ENCODE data around the gene UNG.

Gene UNG

DNA sequence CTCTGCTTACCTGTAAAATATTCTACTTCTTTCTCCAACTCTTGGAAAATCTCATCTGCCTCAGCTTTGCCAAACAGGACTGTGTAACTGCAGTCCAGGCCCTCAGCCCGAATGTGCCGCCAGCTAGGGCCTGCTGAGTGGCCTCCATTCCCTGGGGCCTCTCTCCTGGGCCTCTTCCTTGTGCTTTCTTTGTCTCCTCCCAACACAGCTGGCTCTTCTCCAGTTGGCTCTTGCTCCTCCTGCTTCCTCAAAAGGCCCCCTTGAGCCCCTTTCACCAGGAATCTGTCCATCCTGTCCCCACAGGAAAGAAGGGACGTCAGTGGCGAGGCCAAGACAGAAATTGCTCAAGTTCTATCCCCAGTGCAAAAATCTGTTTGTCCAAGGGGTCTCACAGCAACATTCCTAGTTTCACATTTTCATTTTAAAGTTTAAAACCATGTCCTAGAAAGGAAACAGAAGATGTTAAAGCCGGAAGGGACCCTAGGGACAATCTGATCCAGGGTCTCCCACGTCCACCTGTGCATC is 4.8 kb upstream of the UNG start:
- no peak for DNase-seq

DNA sequence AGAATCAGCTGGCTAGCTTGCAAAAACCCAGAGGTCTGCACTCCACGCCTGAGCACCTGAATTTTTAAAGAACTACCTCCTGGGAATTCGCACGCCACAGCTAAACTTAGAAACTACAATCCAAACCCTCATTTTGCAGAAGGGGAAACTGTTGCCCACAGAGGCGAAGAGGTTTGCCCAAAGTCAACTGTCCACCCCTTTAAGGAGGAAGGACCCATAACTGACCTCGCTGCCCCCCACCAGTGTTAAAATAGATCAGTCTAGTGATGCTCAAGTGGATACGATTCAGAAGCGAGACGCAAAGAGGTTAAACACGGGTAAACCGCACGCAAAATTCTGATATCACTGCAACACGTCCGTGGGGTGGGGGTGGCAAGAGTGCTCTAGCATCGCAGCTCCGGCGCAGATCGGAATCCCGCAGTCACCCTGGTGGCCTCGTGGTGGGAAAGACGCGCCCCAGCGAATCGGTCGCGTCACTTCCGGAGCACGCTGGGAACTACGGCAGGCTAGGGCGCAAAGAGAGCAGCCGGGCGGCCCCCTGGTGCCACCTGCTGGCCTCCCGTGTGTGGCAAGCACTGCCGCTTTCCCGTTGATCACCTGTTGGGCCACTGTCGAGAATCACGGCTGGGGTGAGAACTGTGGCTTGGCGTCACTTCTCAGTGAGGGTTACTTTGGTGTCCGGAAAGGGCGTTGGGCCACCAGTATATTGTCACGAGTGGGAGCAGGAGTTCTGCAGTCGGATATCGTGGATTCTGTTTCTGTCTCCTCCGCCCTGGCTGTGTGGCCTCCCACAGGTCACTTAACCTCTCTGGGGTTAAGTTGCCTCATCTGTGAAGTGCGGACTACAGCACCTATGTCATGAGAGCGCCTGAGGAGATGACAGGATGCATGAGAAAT is 4.1 kb upstream of the UNG start, which contains the start of gene ALKBH2:
Gene ALKBH2, minus strand, starts transcription at position 451 of the 897 bp plus-strand sequence. CDS start 686 bp downstream, outside the sequence.
- peak; percentile 91 for DNase-seq

DNA sequence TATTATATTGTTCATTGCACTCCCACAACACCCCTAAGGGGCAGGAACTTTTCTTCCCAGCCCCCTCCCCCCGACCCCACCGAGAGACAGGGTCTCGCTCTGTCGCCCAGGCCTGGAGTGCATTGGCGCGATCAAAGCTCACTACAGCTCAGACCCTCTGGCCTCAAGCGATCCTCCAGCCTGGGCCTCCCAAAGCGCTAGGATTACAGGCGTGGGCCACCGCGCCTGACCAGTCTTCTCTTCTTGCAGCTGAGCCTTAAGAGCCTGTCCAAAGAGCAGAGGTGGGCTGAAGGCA is 310 bp upstream of the UNG start:
- DNase-seq, result no peak

DNA sequence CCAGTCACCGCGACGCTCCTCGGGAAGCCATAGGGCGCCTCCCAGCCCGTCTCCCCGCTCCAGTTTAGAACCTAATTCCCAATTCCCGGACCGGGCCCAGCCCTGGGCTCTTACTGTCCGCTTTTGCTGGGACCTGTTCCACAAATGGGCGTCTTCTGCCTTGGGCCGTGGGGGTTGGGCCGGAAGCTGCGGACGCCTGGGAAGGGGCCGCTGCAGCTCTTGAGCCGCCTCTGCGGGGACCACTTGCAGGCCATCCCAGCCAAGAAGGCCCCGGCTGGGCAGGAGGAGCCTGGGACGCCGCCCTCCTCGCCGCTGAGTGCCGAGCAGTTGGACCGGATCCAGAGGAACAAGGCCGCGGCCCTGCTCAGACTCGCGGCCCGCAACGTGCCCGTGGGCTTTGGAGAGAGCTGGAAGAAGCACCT is 797 bp downstream of the UNG start:
- DNase-seq, result no peak

DNA sequence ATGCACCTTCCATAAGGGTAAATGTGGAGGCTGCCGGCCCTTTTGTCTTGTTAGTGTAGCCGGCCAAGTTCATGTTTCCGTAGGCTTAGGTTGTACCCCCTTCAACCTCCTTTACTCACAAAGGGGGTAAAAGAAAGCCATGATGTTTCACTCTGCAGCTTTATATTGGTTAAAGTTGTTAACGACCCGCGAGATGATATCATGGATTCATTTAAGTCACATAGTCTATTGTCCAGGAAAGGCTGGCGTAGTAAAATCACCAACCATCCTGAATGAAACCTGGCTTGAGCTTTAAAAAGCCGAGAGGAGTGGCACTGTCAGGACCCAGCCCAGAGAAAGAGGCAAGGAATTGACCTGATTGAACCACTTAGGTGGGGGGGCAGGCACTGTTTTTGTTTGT is 1.3 kb downstream of the UNG start:
- no peak for DNase-seq

DNA sequence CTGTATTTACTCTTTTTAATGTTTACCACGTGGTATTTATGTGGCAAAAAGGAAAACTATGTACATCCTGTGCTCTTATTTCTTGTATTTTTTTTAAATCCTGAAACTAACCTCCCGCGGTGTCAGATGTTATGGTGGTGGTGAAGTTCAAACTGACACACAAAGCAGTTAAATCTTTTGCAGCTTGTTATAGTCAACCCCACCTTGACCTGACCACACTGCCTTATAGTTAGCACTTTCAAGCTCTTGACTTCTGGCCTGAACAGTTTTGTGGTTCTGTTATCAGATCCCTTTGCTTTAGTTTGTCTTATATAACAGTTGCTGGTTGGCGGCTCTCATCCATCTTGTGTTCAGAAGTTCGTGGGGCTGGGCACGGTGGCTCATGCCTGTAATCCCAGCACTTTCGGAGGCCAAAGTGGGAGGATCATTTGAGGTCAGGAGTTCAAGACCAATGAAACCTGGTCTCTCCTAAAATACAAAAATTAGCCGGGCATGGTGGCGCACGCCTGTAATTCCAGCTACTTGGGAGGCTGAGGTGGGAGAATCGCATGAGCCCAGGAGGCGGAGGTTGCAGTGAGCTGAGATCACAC is 2.1 kb downstream of the UNG start:
- DNase-seq, result no peak

DNA sequence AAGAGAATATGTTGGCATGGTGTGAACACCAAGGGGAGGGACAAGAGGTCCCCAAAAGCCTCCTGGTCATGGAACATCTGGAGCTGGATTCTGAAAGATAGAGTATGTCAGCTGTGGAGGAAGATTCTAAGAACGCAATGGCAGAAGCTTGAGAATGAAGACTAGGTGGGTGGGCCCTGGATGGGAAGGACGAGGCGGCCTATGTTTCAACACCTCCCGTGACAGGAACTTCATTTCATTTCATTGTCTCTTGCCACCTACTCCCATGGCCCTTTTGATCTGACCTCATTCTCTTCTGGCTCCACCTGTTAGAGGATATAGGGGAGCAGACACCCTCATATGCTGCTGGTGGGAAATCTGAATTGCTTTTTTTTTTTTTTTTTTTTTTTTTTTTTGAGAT is 3.3 kb downstream of the UNG start:
- no peak for DNase-seq

DNA sequence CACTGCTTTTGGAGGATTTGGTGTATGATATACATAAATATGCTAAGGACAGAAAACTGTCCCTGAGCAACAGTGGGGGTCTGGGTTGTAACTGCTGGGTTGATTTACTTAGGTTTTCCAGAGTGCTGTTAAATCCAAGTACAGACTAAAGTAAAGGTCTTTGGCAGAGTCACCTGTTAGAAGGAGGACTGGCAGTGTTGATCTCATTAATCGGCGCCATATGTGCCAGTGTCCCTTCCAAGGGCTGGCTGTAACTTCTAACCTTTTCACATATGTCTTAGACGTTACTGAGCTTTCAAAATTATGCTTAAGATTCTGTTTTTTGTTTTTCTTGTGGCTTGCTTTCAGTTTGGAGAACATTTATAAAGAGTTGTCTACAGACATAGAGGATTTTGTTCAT is 5.1 kb downstream of the UNG start:
- no peak for DNase-seq

DNA sequence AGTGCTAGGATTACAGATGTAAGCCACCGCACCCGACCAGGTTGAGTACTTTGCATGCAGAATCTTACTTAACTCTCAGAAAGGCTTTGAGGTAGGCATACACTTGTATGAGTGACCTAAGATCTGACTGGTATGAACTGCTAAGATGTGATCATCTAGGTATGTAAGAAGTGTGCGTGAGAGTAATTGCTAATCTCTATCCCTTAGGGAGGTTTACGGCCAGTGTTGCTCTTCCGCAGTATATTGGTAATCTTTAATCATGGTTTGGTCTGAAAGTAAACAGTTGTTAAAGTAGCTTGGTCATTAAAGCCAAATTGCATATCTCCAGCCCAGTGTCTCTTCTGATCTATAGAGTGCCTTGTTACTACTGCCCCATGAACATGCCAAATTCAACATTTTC is 7.8 kb downstream of the UNG start:
- no peak for DNase-seq

DNA sequence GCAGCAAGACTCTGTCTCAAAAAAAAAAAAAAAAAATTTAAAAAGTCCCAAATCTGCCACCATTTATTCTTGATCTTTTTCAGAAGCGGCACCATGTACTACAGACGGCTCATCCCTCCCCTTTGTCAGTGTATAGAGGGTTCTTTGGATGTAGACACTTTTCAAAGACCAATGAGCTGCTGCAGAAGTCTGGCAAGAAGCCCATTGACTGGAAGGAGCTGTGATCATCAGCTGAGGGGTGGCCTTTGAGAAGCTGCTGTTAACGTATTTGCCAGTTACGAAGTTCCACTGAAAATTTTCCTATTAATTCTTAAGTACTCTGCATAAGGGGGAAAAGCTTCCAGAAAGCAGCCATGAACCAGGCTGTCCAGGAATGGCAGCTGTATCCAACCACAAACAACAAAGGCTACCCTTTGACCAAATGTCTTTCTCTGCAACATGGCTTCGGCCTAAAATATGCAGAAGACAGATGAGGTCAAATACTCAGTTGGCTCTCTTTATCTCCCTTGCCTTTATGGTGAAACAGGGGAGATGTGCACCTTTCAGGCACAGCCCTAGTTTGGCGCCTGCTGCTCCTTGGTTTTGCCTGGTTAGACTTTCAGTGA is 12.5 kb downstream of the UNG start:
- DNase-seq, result peak; percentile 10

DNA sequence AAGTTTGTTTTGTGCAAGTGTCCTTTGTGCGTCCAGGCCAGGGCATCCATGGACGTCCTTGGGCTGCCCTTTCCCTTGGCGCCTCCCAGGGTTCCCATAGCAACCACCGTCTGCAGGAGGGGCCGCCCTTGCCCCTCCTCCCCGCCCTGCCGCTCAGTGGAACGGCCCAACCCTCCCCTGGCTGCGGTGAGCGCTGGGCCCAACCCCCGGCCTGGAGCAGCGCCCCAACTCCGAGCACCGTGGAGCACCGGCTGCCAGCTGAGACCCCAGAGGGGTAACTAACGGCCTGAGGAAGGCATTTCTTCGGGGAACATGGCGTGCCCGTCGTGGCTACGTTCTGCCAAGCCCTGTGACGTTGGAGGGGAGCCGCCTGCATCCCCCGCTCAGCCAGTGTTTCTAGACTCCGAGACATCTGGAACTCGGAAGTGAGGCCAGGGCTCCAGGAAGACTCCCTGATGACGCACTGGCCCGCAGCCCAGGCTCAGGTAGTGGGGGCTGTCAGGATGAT is 13.6 kb downstream of the UNG start:
- peak; percentile 70 for DNase-seq

DNA sequence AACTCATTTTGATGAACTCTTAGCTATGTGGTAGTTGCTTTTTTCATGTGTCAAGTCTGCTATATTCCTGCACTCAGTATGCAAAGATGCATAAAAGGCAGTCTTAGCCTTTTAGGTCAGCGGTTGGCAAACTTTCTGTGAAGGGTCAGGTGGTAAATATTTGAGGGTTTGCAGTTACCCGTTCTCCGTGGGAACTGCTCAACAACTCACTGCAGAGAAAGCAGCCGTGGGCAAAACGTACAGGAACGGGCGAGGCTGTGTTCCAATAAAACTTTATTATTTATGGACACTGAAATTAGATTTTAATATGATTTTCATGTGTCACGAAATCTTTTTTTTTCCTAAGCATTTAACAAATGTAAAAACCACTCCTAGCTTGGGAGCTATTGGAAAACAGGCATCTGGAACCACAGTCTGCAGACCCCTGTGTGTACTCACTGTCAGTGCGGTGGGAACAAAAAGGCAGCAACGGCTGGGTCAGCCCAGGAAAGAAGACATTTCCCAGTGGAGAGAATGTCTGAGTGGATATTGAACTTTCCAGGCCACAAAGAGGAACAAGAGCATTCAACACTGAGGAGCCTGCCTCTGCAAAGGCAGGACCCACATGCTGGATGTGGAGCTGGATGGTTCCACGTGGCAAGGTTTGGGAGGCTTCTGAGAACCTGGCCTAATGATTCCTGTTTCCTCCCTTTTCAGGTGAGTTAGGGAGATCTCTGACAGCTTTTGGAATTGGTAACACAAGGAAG is 15.5 kb downstream of the UNG start:
- no peak for DNase-seq

DNA sequence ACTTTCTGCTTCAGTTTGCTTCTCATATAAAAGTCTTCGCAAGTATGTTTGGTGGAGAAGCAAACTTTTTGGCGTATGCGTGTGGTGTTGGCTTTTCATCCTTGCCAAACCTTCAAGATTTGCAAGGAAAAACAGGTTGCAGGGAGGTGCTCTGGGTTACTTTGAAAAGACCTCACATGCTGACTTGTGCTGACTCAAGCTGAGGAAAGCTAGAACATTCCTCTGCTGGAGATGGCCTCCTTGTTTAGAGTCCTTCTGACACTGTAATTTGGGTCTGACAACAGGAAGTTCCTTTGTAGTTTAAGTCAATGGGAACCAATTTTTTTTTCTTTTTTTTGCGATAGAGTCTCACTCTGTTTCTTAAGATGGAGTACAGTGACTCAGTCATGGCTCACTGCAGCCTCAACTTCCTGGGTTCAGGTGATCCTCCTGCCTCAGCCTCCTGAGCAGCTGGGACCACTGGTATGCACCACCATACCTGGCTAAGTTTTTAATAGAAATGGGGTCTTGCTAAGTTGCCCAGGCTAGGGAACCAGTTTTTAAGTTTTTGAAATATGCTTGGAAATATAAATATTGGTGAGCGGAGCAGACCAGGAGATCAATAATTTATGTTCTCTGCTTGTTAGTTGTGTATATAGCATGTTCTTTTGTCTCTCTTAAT is 16.4 kb downstream of the UNG start:
- DNase-seq, result no peak

DNA sequence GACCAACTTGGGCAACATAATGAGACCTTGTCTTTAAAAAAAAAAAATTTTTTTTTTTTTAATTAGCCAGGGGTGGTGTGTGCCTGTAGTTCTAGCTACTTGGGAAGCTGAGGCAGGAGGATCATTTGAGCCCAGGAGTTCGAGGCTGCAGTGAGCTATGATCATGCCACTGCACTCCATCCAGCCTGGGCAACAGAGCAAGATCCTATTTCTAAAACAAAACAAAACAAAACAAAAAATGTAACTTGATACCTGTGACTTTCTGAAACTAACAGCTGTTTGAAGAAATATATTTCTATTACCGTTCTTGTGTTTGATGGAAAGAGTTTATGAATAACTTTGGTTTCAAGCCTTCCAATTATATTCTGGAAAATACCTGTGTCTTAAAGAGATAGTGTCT is 17.2 kb downstream of the UNG start:
- DNase-seq, result peak; percentile 33

DNA sequence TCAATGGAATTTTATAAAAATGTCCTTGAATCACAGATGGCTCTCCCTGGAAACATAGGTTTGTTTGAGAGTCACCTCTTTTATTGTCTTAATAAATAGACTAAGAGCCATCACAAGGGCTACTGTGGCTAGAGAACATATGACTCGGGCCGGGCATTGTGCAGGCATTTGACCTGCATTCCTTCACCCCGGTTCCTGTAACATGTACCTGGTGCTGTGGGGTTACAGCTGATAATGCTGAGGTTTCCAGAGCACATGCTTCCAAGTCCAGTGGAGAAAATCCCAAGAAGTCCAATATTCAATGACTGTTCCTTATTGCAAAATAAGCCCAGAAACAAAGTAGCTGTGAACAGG is 18.0 kb downstream of the UNG start:
- no peak for DNase-seq

DNA sequence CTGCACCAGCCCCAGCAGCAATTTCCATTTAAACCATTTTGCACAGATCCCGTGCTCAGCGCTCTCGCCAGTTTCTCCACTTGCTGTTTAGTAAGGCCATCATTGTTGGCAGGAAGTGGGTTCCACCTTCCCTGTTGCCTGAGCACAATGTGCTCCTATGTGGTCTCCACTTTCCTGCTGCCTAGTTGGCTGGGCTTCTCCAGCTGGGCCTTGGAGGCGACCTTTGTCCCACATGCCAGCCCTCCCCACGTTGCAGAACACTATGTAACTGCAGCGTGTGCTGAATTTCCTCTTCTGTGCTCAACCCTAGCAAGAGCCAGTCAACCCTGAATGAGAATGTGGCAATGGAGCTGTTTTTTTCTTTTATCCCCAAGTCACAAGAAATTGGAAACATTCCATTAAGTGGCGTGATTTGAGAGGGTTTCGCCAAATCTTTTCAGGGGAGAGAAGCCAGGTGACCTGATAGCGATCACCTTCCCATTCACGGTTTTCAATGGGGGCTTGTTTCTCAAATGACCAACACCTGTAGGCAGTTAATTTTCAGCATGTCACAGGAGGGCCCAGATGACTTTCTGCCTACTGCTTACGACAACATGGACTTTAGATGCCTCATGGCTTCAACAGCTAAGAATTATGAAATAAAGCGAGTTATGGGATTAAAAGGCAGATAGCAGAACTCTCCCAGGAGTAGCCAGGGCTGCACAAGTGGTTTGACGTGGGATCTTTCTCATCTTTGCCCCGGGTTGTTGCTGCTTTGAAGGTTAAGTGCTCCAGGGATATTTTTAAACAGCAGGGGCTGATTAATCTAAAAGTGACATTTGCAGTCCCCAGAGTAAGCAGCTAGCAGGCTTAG is 18.6 kb downstream of the UNG start, which contains the start of gene ACACB:
Gene ACACB, plus strand, starts transcription at position 830 of the 853 bp plus-strand sequence. CDS start 22,819 bp downstream, outside the sequence.
- no peak for DNase-seq

DNA sequence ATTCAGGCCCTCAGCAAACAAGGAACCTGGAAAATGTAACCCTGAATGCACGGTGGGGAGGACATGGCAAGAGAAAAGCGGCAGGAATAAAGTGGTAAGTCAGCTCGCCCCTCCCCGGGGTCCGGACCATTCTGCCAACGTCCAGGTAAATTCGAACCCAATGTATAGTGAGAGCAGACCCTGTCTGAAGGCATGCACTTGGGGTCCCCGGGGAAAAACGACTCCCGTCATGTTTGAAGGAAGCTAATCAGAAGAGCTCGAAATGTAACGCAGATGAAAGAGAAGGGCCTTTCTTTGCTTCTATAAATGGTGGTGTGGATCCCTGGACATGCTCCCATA is 19.2 kb downstream of the UNG start:
- no peak for DNase-seq

DNA sequence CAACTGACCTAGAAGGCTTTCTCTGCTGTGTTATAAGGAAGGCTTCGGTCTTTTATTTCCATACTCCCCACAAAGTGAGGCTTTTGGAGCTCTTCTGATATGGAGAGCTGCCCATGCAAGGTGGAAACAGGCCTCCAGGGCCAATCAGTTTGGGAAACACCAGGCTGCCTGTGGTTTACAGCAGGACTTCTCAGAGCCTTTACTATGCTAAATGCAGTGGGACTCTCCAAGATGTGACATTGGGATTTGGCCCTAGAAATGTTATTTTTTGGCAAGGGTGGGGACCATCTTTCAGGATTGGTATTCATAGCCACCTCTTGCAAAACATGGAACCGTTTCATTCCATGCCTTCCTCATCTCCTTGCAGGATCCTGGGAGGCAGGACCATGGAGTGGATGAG is 22.7 kb downstream of the UNG start:
- no peak for DNase-seq

DNA sequence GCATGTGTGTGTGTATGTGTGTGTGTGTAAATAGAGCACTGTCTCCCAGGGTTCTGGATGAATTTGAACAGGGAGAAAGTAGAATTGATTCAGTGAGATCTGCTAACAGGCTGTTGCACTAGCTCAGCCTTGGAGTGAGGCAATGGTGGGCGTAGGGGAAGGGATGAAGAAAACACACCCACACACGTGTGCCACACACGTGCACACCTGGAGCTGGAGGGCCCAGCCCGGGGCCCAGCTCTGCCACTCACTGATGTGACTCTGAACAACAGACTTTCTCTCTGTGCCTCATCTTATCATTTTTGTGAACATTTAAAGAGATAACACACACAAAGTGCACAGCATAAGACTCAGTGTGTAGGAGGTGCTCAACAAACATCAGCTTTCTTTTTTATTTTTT is 23.2 kb downstream of the UNG start:
- DNase-seq, result no peak

DNA sequence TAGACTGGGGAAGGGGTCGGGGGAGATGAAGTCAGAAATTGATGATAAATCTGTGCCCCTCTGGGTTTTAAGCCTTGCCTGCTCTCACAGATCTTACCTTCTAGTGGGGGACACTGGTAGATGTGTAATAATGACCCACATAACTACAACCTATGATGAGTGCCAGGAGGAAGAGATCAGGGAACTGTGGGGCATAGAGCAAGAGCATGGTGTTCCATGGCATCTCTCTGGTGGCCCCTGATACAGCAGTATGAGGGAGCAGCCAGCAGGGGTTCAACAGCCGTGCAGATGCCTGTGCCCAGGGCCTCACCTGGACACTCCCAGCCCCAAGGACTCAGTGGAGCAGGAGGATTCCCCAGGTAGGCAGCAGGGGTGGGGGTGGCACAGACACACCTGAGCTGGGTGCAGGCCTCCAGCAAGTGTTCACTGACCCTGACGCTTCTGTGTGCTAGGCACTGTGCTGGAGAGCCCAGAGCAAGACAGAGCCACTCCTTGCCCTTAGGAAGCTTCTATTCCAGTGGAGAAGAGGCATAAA is 24.0 kb downstream of the UNG start:
- no peak for DNase-seq
